Esophagus muscularis mucosa (tissue), 4 donors: ENCODE results near the gene ST7. TPM values are rescaled to one million over a fixed set of nuclear protein-coding genes. Genes with fewer than 3 reads are reported as not detected.

Source experiments
- DNase-seq: peaks from one replicate; pipeline ENCODE4 v3.0.0-alpha.2; 2017; ENCODE audit errors: extremely low spot score
- H3K27ac ChIP-seq, 4 donors: fragments of 200-600 bp; sonication (generic); replicated peaks in 1 of 4; 1 replicate in 3 of 4; 2 replicates in 1 of 4; pipeline ENCODE4 v1.5.1; 2016 to 2019; ENCODE audit warnings: mild to moderate bottlenecking in 1 of 4
- H3K27me3 ChIP-seq, 4 donors: fragments of 200-600 bp; sonication (generic); one replicate each; pipeline versions ENCODE4 v1.5.1 to v1.6.0; 2016 to 2019
- H3K36me3 ChIP-seq, 4 donors: fragments of 200-600 bp; sonication (generic); one replicate each; pipeline ENCODE4 v1.5.1; 2016 to 2019
- H3K4me1 ChIP-seq, 4 donors: fragments of 200-600 bp; sonication (generic); one replicate each; pipeline ENCODE4 v1.5.1; 2016 to 2019
- H3K4me3 ChIP-seq, 4 donors: fragments of 200-600 bp; sonication (generic); 1 replicate in 2 of 4; 2 replicates in 2 of 4; pipeline ENCODE4 v1.5.1; 2016 to 2019; ENCODE audit warnings: mild to moderate bottlenecking in 4 of 4, moderate library complexity in 1 of 4
- H3K9me3 ChIP-seq, 4 donors: fragments of 200-600 bp; sonication (generic); 1 replicate in 3 of 4; 2 replicates in 1 of 4; pipeline ENCODE4 v1.5.1; 2016 to 2019
- CTCF ChIP-seq, 3 experiments: fragments of 200-600 bp in 2 of 3; fragments of 450-650 bp in 1 of 3; sonication (generic) in 2 of 3; IDR thresholded peaks; one replicate each; pipeline ENCODE4 v1.5.1; 2017 to 2019; ENCODE audit warnings: antibody characterized with exemption in 3 of 3, mild to moderate bottlenecking in 2 of 3, moderate library complexity in 1 of 3
- EP300 ChIP-seq: sonication (generic); formaldehyde crosslinking; IDR thresholded peaks from one replicate; pipeline ENCODE4 v1.6.1; 2017; ENCODE audit warnings: antibody characterized with exemption
- POLR2A ChIP-seq: fragments of 450-650 bp; IDR thresholded peaks from one replicate; pipeline ENCODE4 v1.6.1; 2017; ENCODE audit warnings: antibody characterized with exemption, moderate library complexity, mild to moderate bottlenecking, low read depth
- POLR2AphosphoS5 ChIP-seq, 2 donors: sonication (generic); formaldehyde crosslinking; IDR thresholded peaks; one replicate each; pipeline ENCODE4 v1.6.1; 2017; ENCODE audit warnings: antibody characterized with exemption in 2 of 2
- WGBS: methylation state at CpG from one replicate; pipeline ENCODE4 v1.1.5; 2018; 5-methylcytosine and 5-hydroxymethylcytosine counted together
- intact Hi-C: fragments of 100-400 bp; cut with DNase I; formaldehyde crosslinking; loops from one replicate; pipeline ENCODE4 v1.15.1; 2023
- total RNA-seq, 4 donors: library from RNA; depleted of rRNA; stranded (reverse); fragments of >200 nt; gene quantifications; one replicate each; pipeline versions ENCODE4 v1.1.0 to v1.2.1, GENCODE V29; 2016

The ST7 gene
- total RNA-seq, 4 donors from 2014 or later: 16.9 to 22.0 (median 18.2) TPM

GRCh38 chr7:117194445-117194844 lies 241.1 kb downstream of the ST7 start:
- no peaks in the 10 kb centered on the region for H3K4me1 ChIP-seq
- no peaks in the 10 kb centered on the region for H3K9me3 ChIP-seq
- 93% methylated on average over 2 of the region's 2 CpGs for WGBS
- intact Hi-C loops: no loop called here
- H3K36me3 ChIP-seq: peaks cover 13 to 47% (median 24%) of the 10 kb centered on the region in 4 donors
- no peaks in the 10 kb centered on the region for H3K27me3 ChIP-seq
- H3K4me3 ChIP-seq: no peak overlapping the region
- no peak overlapping the region for H3K27ac ChIP-seq
- no peak for TF ChIP-seq POLR2A
- no peak for DNase-seq

DNA sequence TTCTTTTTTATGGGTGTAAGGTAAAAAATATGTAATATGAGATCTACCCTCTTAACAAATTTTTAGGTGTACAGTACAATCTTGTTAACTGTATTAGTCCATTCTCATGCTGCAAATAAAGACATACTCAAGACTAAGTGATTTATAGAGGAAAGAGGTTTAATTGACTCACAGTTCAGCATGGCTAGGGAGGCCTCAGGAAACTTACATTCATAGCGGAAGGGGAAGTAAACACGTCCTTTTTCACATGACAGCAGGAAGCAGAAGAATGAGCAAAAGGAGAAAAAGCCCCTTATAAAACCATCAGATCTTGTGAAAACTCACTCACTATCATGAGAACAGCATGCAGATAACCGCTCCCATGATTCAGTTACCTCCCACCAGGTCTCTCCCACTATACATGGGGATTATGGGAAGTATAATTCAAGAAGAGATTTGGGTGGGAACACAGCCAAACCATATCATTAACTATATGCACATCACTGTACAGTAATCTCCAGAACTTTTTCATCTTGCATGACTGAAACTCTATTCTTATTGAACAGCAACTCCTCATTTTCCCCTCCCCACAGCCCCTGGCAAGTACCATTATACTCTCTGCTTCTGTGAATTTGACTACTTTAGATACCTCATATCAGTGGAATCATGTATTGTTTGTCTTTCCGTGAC lies 242.2 kb downstream of the ST7 start:
- no peak overlapping the region for H3K4me3 ChIP-seq
- no peak for TF ChIP-seq POLR2AphosphoS5 (IDR thresholded peaks at IDR 0.05)
- no peak for TF ChIP-seq EP300
- no peak for TF ChIP-seq CTCF (IDR thresholded peaks at IDR 0.05)
- no peak for TF ChIP-seq POLR2A
- intact Hi-C loops: no loop called here
- no peaks in the 10 kb centered on the region for H3K4me1 ChIP-seq
- DNase-seq: no peak
- 90% methylated on average over 4 of the region's 4 CpGs for WGBS
- no peaks in the 10 kb centered on the region for H3K9me3 ChIP-seq
- peaks cover 3 to 38% (median 13%) of the 10 kb centered on the region in 4 donors for H3K36me3 ChIP-seq
- H3K27ac ChIP-seq: no peak overlapping the region
- no peaks in the 10 kb centered on the region for H3K27me3 ChIP-seq

DNA sequence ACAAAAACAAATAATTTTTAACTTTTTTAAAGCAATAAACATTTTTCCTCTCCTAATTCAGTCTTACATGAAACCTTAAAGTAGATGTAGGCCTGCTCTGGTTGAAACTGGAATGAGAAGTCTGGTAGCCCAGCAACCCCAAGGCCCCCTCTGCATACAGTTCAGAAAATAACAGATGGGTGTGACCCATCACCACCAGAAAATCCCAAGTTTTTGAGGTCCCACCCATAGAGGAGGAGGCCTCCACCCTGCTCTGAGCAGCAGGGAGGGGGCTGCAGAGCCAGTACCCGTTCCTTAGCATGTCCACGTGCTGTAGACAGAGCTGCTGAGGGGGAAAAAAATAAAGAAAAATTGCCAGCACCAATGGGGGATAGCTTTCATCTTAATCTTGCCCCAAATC lies 246.8 kb downstream of the ST7 start:
- no peak for TF ChIP-seq CTCF (IDR thresholded peaks at IDR 0.05)
- TF ChIP-seq POLR2A: no peak
- TF ChIP-seq POLR2AphosphoS5 (IDR thresholded peaks at IDR 0.05): no peak
- no peak for TF ChIP-seq EP300
- H3K4me3 ChIP-seq: no peak overlapping the region
- no peak for DNase-seq
- H3K36me3 ChIP-seq: peaks cover 0 to 30% (median 8%) of the 10 kb centered on the region in 4 donors
- no peaks in the 10 kb centered on the region for H3K9me3 ChIP-seq
- H3K27ac ChIP-seq: no peak overlapping the region
- intact Hi-C loops: no loop called here
- no peaks in the 10 kb centered on the region for H3K27me3 ChIP-seq
- 37% methylated on average over 2 of the region's 2 CpGs for WGBS
- no peaks in the 10 kb centered on the region for H3K4me1 ChIP-seq

GRCh38 chr7:117200786-117201458 lies 247.6 kb downstream of the ST7 start:
- no peaks in the 10 kb centered on the region for H3K9me3 ChIP-seq
- 85% methylated on average over 4 of the region's 4 CpGs for WGBS
- H3K27ac ChIP-seq: no peak overlapping the region
- peaks cover 0 to 30% (median 8%) of the 10 kb centered on the region in 4 donors for H3K36me3 ChIP-seq
- no peak overlapping the region for H3K4me3 ChIP-seq
- TF ChIP-seq POLR2AphosphoS5 (IDR thresholded peaks at IDR 0.05): no peak
- TF ChIP-seq EP300: no peak
- no peak for TF ChIP-seq POLR2A
- TF ChIP-seq CTCF (IDR thresholded peaks at IDR 0.05): no peak
- intact Hi-C loops: no loop called here
- no peaks in the 10 kb centered on the region for H3K27me3 ChIP-seq
- H3K4me1 ChIP-seq: no peaks in the 10 kb centered on the region
- DNase-seq: no peak

GRCh38 chr7:117202511-117202910 lies 249.2 kb downstream of the ST7 start:
- no peaks in the 10 kb centered on the region for H3K9me3 ChIP-seq
- no peak overlapping the region for H3K4me3 ChIP-seq
- 54% methylated on average over 3 of the region's 3 CpGs for WGBS
- H3K27ac ChIP-seq: no peak overlapping the region
- no peaks in the 10 kb centered on the region for H3K27me3 ChIP-seq
- H3K36me3 ChIP-seq: peaks cover 0 to 30% (median 8%) of the 10 kb centered on the region in 4 donors
- intact Hi-C loops: no loop called here
- H3K4me1 ChIP-seq: no peaks in the 10 kb centered on the region
- no peak for DNase-seq
- no peak for TF ChIP-seq CTCF (IDR thresholded peaks at IDR 0.05)
- no peak for TF ChIP-seq POLR2AphosphoS5 (IDR thresholded peaks at IDR 0.05)
- TF ChIP-seq POLR2A: no peak
- no peak for TF ChIP-seq EP300
